H1 (cell line): ENCODE results near the gene ARFGAP3.

ENCODE experiments used
- BCL11A ChIP-seq, 2 experiments: IDR thresholded peaks; one replicate each; pipeline ENCODE4 v1.6.1; 2011; ENCODE audit warnings: low read depth in 2 of 2, low read length in 2 of 2, mild to moderate bottlenecking in 2 of 2
- CTCF ChIP-seq, 3 experiments: IDR thresholded peaks; 1 replicate in 2 of 3; 2 replicates in 1 of 3; pipeline versions ENCODE4 v1.5.1 to v1.6.1; 2011; ENCODE audit warnings: low read length in 3 of 3, mild to moderate bottlenecking in 3 of 3, inconsistent platforms in 2 of 3, low read depth in 1 of 3, moderate library complexity in 1 of 3; ENCODE audit not compliant: insufficient read depth in 1 of 3; ENCODE audit errors: control extremely low read depth in 1 of 3
- EZH2 ChIP-seq: fragments of 200-600 bp; sonication (generic); IDR thresholded peaks from 2 replicates; pipeline ENCODE4 v1.7.1; 2012; ENCODE audit warnings: low read depth, mild to moderate bottlenecking, moderate library complexity, low read length, inconsistent platforms; ENCODE audit not compliant: severe bottlenecking
- KDM1A ChIP-seq: fragments of 200-600, 300-600 bp; sonication (generic); IDR thresholded peaks from 2 replicates; pipeline ENCODE4 v1.7.1; 2016; ENCODE audit warnings: mild to moderate bottlenecking, low read length, borderline replicate concordance
- POLR2A ChIP-seq, 2 experiments: IDR thresholded peaks; 1 replicate in 1 of 2; 2 replicates in 1 of 2; pipeline ENCODE4 v1.6.1; 2011; ENCODE audit warnings: low read depth in 2 of 2, low read length in 2 of 2, mild to moderate bottlenecking in 2 of 2; ENCODE audit errors: control extremely low read depth in 1 of 2
- POLR2AphosphoS5 ChIP-seq: IDR thresholded peaks from 2 replicates; pipeline ENCODE4 v1.6.1; 2011; ENCODE audit warnings: low read depth, low read length

GRCh38 chr22:42879371-42880021 lies 22.4 kb upstream of the ARFGAP3 start:
- TF ChIP-seq EZH2 (no peak), POLR2AphosphoS5 (no peak), KDM1A (no peak), BCL11A (IDR thresholded peaks at IDR 0.05; ENCODE audit: low read depth in 2 of 2, low read length in 2 of 2) (no peak), POLR2A (IDR thresholded peaks at IDR 0.05; ENCODE audit: control extremely low read depth in 1 of 2, low read depth in 2 of 2, low read length in 2 of 2) (no peak), CTCF (IDR thresholded peaks at IDR 0.05; ENCODE audit: control extremely low read depth in 1 of 3, insufficient read depth in 1 of 3, low read depth in 1 of 3, low read length in 3 of 3) (no peak)
